Stimulated activated CD4-positive, alpha-beta T cell treated with anti-CD3 and anti-CD28 coated beads, Interleukin-2, amount 100 ng/mL, for 24 hours (primary cell): ENCODE measurements around the gene SCN4B.

Experiments
- DNase-seq, 2 donors: peaks; one replicate each; pipeline ENCODE4 v3.0.0-alpha.2; 2020

Gene SCN4B

GRCh38 chr11:118128310-118128709, 24.3 kb downstream of the SCN4B start:
- no peak for DNase-seq

- DNase-seq: no peak
Measured at GRCh38 chr11:118126082-118126838, 26.4 kb downstream of the SCN4B start.

- DNase-seq: no peak
Measured at GRCh38 chr11:118124929-118125535, 27.6 kb downstream of the SCN4B start.

GRCh38 chr11:118120793-118121192, 31.8 kb downstream of the SCN4B start:
- DNase-seq: no peak

GRCh38 chr11:118117790-118118601, 34.6 kb downstream of the SCN4B start:
- DNase-seq: no peak

- no peak for DNase-seq
Measured at GRCh38 chr11:118115048-118115447, 37.6 kb downstream of the SCN4B start.

- no peak for DNase-seq
Measured at GRCh38 chr11:118114266-118114665, 38.4 kb downstream of the SCN4B start.

GRCh38 chr11:118112711-118113430, 39.8 kb downstream of the SCN4B start:
- DNase-seq: no peak

GRCh38 chr11:118111744-118112035, 40.9 kb downstream of the SCN4B start:
- no peak for DNase-seq

- no peak for DNase-seq
Measured at GRCh38 chr11:118111019-118111743, 41.4 kb downstream of the SCN4B start.

- DNase-seq: no peak
Measured at GRCh38 chr11:118109231-118109630, 43.4 kb downstream of the SCN4B start.

- DNase-seq: no peak
Measured at GRCh38 chr11:118108513-118108912, 44.1 kb downstream of the SCN4B start.

- no peak for DNase-seq
Measured at GRCh38 chr11:118106789-118107335, 45.8 kb downstream of the SCN4B start.

- DNase-seq: no peak
Measured at GRCh38 chr11:118105657-118106305, 46.8 kb downstream of the SCN4B start.

GRCh38 chr11:118104491-118104890, 48.1 kb downstream of the SCN4B start:
- no peak for DNase-seq

- DNase-seq: no peak
Measured at GRCh38 chr11:118102721-118103261, 49.8 kb downstream of the SCN4B start.

- DNase-seq: no peak
Measured at GRCh38 chr11:118100691-118101232, 51.9 kb downstream of the SCN4B start.

- no peak for DNase-seq
Measured at GRCh38 chr11:118099838-118100556, 52.6 kb downstream of the SCN4B start.

GRCh38 chr11:118098996-118099837, 53.4 kb downstream of the SCN4B start:
- DNase-seq: no peak
